GM12878 (cell line): Measurements from ENCODE around the gene ACTL8. TPM values are rescaled to one million over a fixed set of nuclear protein-coding genes. Genes with fewer than 3 reads are reported as not detected.

ENCODE experiments used
- polyA plus RNA-seq, 11 experiments: library from polyadenylated mRNA; depleted of rRNA in 4 of 11; unstranded in 6 of 11; stranded (reverse) in 5 of 11; fragments of >200 nt; fragmentation: Nextera tagmentation in 4 of 11; fragmentation: Illumina TruSeq in 1 of 11; extraction: Ambion mirVana in 4 of 11; extraction: Trizol in 1 of 11; gene quantifications; 1 replicate in 1 of 11; 2 replicates in 10 of 11; pipeline versions ENCODE4 v1.2.1 to v1.2.3, GENCODE V29; 2011 to 2016; ENCODE audit warnings: inconsistent platforms in 2 of 11, missing spikeins in 2 of 11, low read depth in 1 of 11
- total RNA-seq, 4 experiments: library from RNA; depleted of rRNA in 3 of 4; stranded (reverse); fragments of >200 nt in 3 of 4; fragmentation: Illumina TruSeq in 1 of 4; extraction: Trizol in 1 of 4; gene quantifications; 2 replicates each; pipeline versions ENCODE4 v1.2.1 to v1.2.3, GENCODE V29; 2013 to 2021

The ACTL8 gene
- total and polyA plus RNA-seq, 10 of the 15 experiments (the other 5 are each of a cell fraction or from before 2014, with no cell fraction given), result 0.05 to 0.27 TPM; not detected in 8

Other genes with a start within 250 kb of the ACTL8 start
- 0.49 and 0.51 TPM in 2 replicates for gene ARHGEF10L, start 215.6 kb upstream of the ACTL8 start, total RNA-seq (2014; rRNA removed)
- gene ARHGEF10L, start 215.6 kb upstream of the ACTL8 start, total RNA-seq (2014; rRNA removed; fragmentation: Illumina TruSeq; extraction: Trizol), result 0.18 and 0.32 TPM in 2 replicates
- 0.44 and 0.53 TPM in 2 replicates for gene ARHGEF10L, start 215.6 kb upstream of the ACTL8 start, total RNA-seq (2021)
- gene ARHGEF10L, start 215.6 kb upstream of the ACTL8 start, polyA plus RNA-seq (2011; rRNA removed), result 0.49 and 0.94 TPM in 2 replicates
- 0.13 TPM in 1 of 2 replicates, not detected in the other for gene ARHGEF10L, start 215.6 kb upstream of the ACTL8 start, polyA plus RNA-seq (2014; fragmentation: Illumina TruSeq; extraction: Trizol)
- gene ARHGEF10L, start 215.6 kb upstream of the ACTL8 start, polyA plus RNA-seq (2014; fragmentation: Nextera tagmentation; extraction: Ambion mirVana), result under 1 TPM in 1 of 2 experiments, not detected in 1; 0.05 TPM
- gene ARHGEF10L, start 215.6 kb upstream of the ACTL8 start, polyA plus RNA-seq (2014; rRNA removed), result 0.32 and 0.37 TPM in 2 replicates
- gene ARHGEF10L, start 215.6 kb upstream of the ACTL8 start, polyA plus RNA-seq (2016; fragmentation: Nextera tagmentation; extraction: Ambion mirVana), result under 1 TPM in 1 of 2 experiments, not detected in 1; 0.06 TPM